K562 (cell line): ENCODE measurements around the gene RIN3. TPM values are rescaled to one million over a fixed set of nuclear protein-coding genes. Genes with fewer than 3 reads are reported as not detected.
A peak's percentile ranks its signal among the peaks of the same experiment; 100 is the strongest.

Source experiments
- ATAC-seq: fragments of 200-7000 bp; cut with Tn5 transposase; 3 replicates; pipeline ENCODE4 v1.9.1; 2020; ENCODE audit warnings: moderate library complexity
- BruUV-seq: library from RNA; stranded (reverse); fragments of 400-500 nt; replicated peaks from 2 replicates; lab custom pipeline; 2021; lab: Mats Ljungman, UMichigan
- CTCF ChIA-PET: fragments of 300-600 bp; formaldehyde crosslinking; extraction: SDS; loops from one replicate; lab custom pipeline; 2021; ENCODE audit warnings: low intra/inter-chr PET ratio; lab: Yijun Ruan, JAX
- POLR2A ChIA-PET: fragments of 300-600, 350-650 bp; sonication (Branson Sonifier 250); formaldehyde crosslinking; extraction: SDS; loops from one replicate; lab custom pipeline; 2021; ENCODE audit warnings: antibody characterized with exemption, inconsistent platforms; lab: Yijun Ruan, JAX
- DNase-seq, 4 experiments: peaks; one replicate each; pipeline versions ENCODE4 v3.0.0 to v3.0.0-alpha.2; 2011 to 2018; ENCODE audit warnings: low spot score in 3 of 4, mixed read lengths in 3 of 4; ENCODE audit errors: extremely low read depth in 1 of 4
- FAIRE-seq: peaks from 2 replicates; lab custom pipeline; 2011; peaks lifted over from hg19 to GRCh38; lab: Jason Lieb, UNC
- H2AFZ ChIP-seq: 2 replicates; pipeline ENCODE4 v1.6.0; 2011; ENCODE audit warnings: low read depth, low read length, control low read depth, inconsistent platforms
- H3K27ac ChIP-seq: fragments of 200-600 bp; 3 replicates; pipeline ENCODE4 v1.8.0; 2011; ENCODE audit warnings: low read depth, mild to moderate bottlenecking, control low read depth, inconsistent platforms, low read length, moderate library complexity, mixed read lengths; ENCODE audit errors: extremely low read depth
- H3K27me3 ChIP-seq, 2 experiments: fragments of 300-600 bp in 1 of 2; 2 replicates in 1 of 2; 3 replicates in 1 of 2; pipeline versions ENCODE4 v1.6.0 to v1.8.0; 2011; ENCODE audit warnings: inconsistent platforms in 2 of 2, low read length in 2 of 2, mild to moderate bottlenecking in 1 of 2, mixed read lengths in 1 of 2, moderate library complexity in 1 of 2; ENCODE audit not compliant: control insufficient read depth in 2 of 2, insufficient read depth in 2 of 2
- H3K36me3 ChIP-seq: fragments of 300-600 bp; 3 replicates; pipeline ENCODE4 v1.8.0; 2011; ENCODE audit warnings: mild to moderate bottlenecking, low read length, inconsistent platforms; ENCODE audit not compliant: control insufficient read depth, insufficient read depth
- H3K4me1 ChIP-seq, 2 experiments: fragments of 200-600 bp in 1 of 2; replicated peaks in 1 of 2; 2 replicates in 1 of 2; 3 replicates in 1 of 2; pipeline versions ENCODE4 v1.5.1 to v1.8.0; 2011; ENCODE audit warnings: inconsistent platforms in 2 of 2, low read length in 2 of 2, mild to moderate bottlenecking in 1 of 2, mixed read lengths in 1 of 2, moderate library complexity in 1 of 2; ENCODE audit not compliant: control insufficient read depth in 2 of 2, insufficient read depth in 2 of 2
- H3K4me2 ChIP-seq: 2 replicates; pipeline ENCODE4 v1.6.1; 2011; ENCODE audit warnings: low read length, control low read depth, inconsistent platforms, mixed read lengths; ENCODE audit not compliant: insufficient read depth
- H3K4me3 ChIP-seq: fragments of 200-600 bp; sonication (generic), shearing (Covaris generic); 2 replicates; pipeline ENCODE4 v1.5.1; 2016; ENCODE audit warnings: control low read depth, inconsistent platforms
- H3K79me2 ChIP-seq: fragments of 200-600 bp; 3 replicates; pipeline ENCODE4 v1.8.0; 2011; ENCODE audit warnings: low read length, inconsistent platforms; ENCODE audit not compliant: control insufficient read depth, insufficient read depth
- H3K9ac ChIP-seq, 2 experiments: 2 replicates each; pipeline versions ENCODE4 v1.6.0 to v1.6.1; 2011; ENCODE audit warnings: low read depth in 2 of 2, low read length in 2 of 2, control low read depth in 1 of 2, inconsistent platforms in 1 of 2, mild to moderate bottlenecking in 1 of 2, mixed read lengths in 1 of 2; ENCODE audit not compliant: insufficient read depth in 1 of 2
- H3K9me1 ChIP-seq: one replicate; pipeline ENCODE4 v1.6.0; 2011; ENCODE audit warnings: inconsistent platforms, mild to moderate bottlenecking, low read length, moderate library complexity; ENCODE audit not compliant: control insufficient read depth, insufficient read depth
- H3K9me3 ChIP-seq: replicated peaks from 2 replicates; pipeline ENCODE4 v1.5.1; 2011; ENCODE audit warnings: low read depth, low read length, inconsistent platforms; ENCODE audit not compliant: control insufficient read depth, insufficient read depth
- H4K20me1 ChIP-seq: replicated peaks from 2 replicates; pipeline ENCODE4 v1.6.1; 2011; ENCODE audit warnings: low read length, inconsistent platforms, mixed read lengths; ENCODE audit not compliant: control insufficient read depth, insufficient read depth
- BRF2 ChIP-seq: IDR thresholded peaks from 3 replicates; pipeline ENCODE4 v1.6.1; 2011; ENCODE audit warnings: borderline replicate concordance, mild to moderate bottlenecking; ENCODE audit not compliant: insufficient read length, insufficient read depth
- CAMTA2 ChIP-seq: fragments of 250-450 bp; sonication (Bioruptor Pico); conservative IDR thresholded peaks from 2 replicates; pipeline ENCODE4 v1.5.1; 2022
- CEBPG ChIP-seq, 3 experiments: fragments of 200-800 bp in 1 of 3; sonication (Bioruptor generic) in 1 of 3; sonication (generic) in 1 of 3; formaldehyde crosslinking in 1 of 3; IDR thresholded peaks in 2 of 3; conservative IDR thresholded peaks in 1 of 3; 2 replicates each; pipeline versions ENCODE4 v1.6.1 to v1.8.0; 2016 to 2022; ENCODE audit warnings: missing compliant biosample characterization in 2 of 3, missing genetic modification characterization in 2 of 3, mild to moderate bottlenecking in 1 of 3, missing genetic modification reagents in 1 of 3
- HDAC1 ChIP-seq, 2 experiments: fragments of 450-650 bp; IDR thresholded peaks; 2 replicates each; pipeline ENCODE4 v1.6.1; 2016 to 2017; ENCODE audit warnings: inconsistent platforms in 1 of 2, mild to moderate bottlenecking in 1 of 2, moderate library complexity in 1 of 2
- MXD1 ChIP-seq: fragments of 250-450 bp; sonication (Bioruptor Pico); IDR thresholded peaks from 2 replicates; pipeline ENCODE4 v1.8.0; 2021; ENCODE audit warnings: borderline replicate concordance, mild to moderate bottlenecking, moderate library complexity; ENCODE audit not compliant: poor library complexity, severe bottlenecking
- PCBP2 ChIP-seq: fragments of 200-400 bp; formaldehyde crosslinking; IDR thresholded peaks from 2 replicates; pipeline ENCODE4 v1.6.1; 2018; ENCODE audit warnings: low read length, low read depth, mild to moderate bottlenecking, moderate library complexity; ENCODE audit not compliant: poor library complexity, severe bottlenecking
- TOE1 ChIP-seq, 2 experiments: fragments of 450-650 bp in 1 of 2; sonication (generic) in 1 of 2; formaldehyde crosslinking in 1 of 2; IDR thresholded peaks; 2 replicates each; pipeline versions ENCODE4 v1.7.1 to v1.8.0; 2016 to 2022; ENCODE audit warnings: borderline replicate concordance in 2 of 2, mild to moderate bottlenecking in 2 of 2, antibody characterized with exemption in 1 of 2, inconsistent platforms in 1 of 2, low read depth in 1 of 2, missing genetic modification reagents in 1 of 2, moderate library complexity in 1 of 2
- ZNF551 ChIP-seq: fragments of 250-450 bp; sonication (Bioruptor Pico); IDR thresholded peaks from 2 replicates; pipeline ENCODE4 v1.5.0; 2021; ENCODE audit warnings: mild to moderate bottlenecking, moderate library complexity
- ZNF764 ChIP-seq: fragments of 250-450 bp; sonication (Bioruptor Pico); IDR thresholded peaks from 2 replicates; pipeline ENCODE4 v1.4.0; 2020; ENCODE audit warnings: low read depth, mild to moderate bottlenecking, moderate library complexity
- WGBS: fragments of 100-300 bp; shearing (Covaris generic); methylation state at CpG from one replicate; pipeline ENCODE4 v1.1.6; 2016; ENCODE audit warnings: low coverage, mixed read lengths; ENCODE audit not compliant: insufficient coverage; ENCODE audit errors: missing lambda C conversion rate; 5-methylcytosine and 5-hydroxymethylcytosine counted together
- in situ Hi-C: fragments of 300-500 bp; cut with MboI; formaldehyde crosslinking; loops from 4 replicates; pipeline ENCODE4 v1.15.0; 2018; ENCODE audit warnings: inconsistent platforms, mixed read lengths
- intact Hi-C: fragments of 100-400 bp; cut with micrococcal nuclease; formaldehyde crosslinking; loops from 2 replicates; pipeline ENCODE4 v1.14.2; 2022
- polyA plus RNA-seq, 8 experiments: library from polyadenylated mRNA; depleted of rRNA in 4 of 8; stranded (reverse) in 5 of 8; unstranded in 3 of 8; fragments of >200 nt; fragmentation: Nextera tagmentation in 2 of 8; fragmentation: Illumina TruSeq in 1 of 8; extraction: Ambion mirVana in 2 of 8; extraction: Trizol in 1 of 8; gene quantifications; 2 replicates each; pipeline versions ENCODE4 v1.2.1 to v1.2.3, GENCODE V29; 2011 to 2014; ENCODE audit warnings: inconsistent platforms in 1 of 8, missing spikeins in 1 of 8
- total RNA-seq, 7 experiments: library from RNA; depleted of rRNA in 6 of 7; stranded (reverse); fragments of >200 nt in 6 of 7; fragmentation: Illumina TruSeq in 2 of 7; extraction: Trizol in 2 of 7; gene quantifications; 2 replicates each; pipeline versions ENCODE4 v1.2.1 to v1.2.3, GENCODE V29; 2011 to 2021; ENCODE audit warnings: low replicate concordance in 1 of 7

The RIN3 gene
- total and polyA plus RNA-seq, 9 of the 15 experiments (the other 6 are each of a cell fraction or from before 2014, with no cell fraction given), result 0.01 to 0.49 (median 0.08) TPM; not detected in 5

- 30% methylated on average over 6 of the region's 6 CpGs for WGBS
- no peak for FAIRE-seq
- no peak for ATAC-seq
- H3K9ac ChIP-seq, result no peak overlapping the region
- H3K4me1 ChIP-seq, result no peaks in the 10 kb centered on the region; a peak in 1 of 5 replicates
- H3K4me3 ChIP-seq, result no peak overlapping the region
- no peaks in the 10 kb centered on the region for H3K9me1 ChIP-seq
- CTCF ChIA-PET, result no interaction called here
- BruUV-seq, result no TSS peak
- H3K9me3 ChIP-seq, result no peaks in the 10 kb centered on the region
- no peaks in the 10 kb centered on the region for H4K20me1 ChIP-seq
- no peak for DNase-seq
- H3K27me3 ChIP-seq, result peaks cover 0 to 12% of the 10 kb centered on the region in 2 experiments; a peak in 2 of 5 replicates
- no peak for TF ChIP-seq CEBPG (CRISPR knock-in tag; IDR thresholded peaks at IDR 0.05)
- TF ChIP-seq CEBPG (tag; conservative IDR thresholded peaks at IDR 0.05 in 1 of 2, IDR thresholded peaks at IDR 0.05 in 1 of 2), result peak in 1 of 2 experiments; percentile 34; a peak in 2 of 4 replicates
- no peak for TF ChIP-seq CAMTA2
- POLR2A ChIA-PET, result interaction anchor here (1.0 kb wide), 1 partner anchor 20 kb away, joined by 4 read pairs; no protein-coding TSS in a partner anchor
- no peak overlapping the region for H2AFZ ChIP-seq
- no peaks in the 10 kb centered on the region for H3K79me2 ChIP-seq
- no peak overlapping the region for H3K27ac ChIP-seq
- H3K36me3 ChIP-seq, result no peaks in the 10 kb centered on the region
- H3K4me2 ChIP-seq, result no peak overlapping the region
- in situ Hi-C loops, result no loop called here
- intact Hi-C loops, result no loop called here
Measured at GRCh38 chr14:92584816-92585215, 71.2 kb downstream of the RIN3 start.

GRCh38 chr14:92585981-92586937, 72.7 kb downstream of the RIN3 start:
- Histone ChIP-seq H3K4me1 (no peaks in the 10 kb centered on the region; a peak in 1 of 5 replicates), H4K20me1 (no peaks in the 10 kb centered on the region)
- DNase-seq, result no peak
- TF ChIP-seq BRF2 (no peak), TOE1 (IDR thresholded peaks at IDR 0.05; ENCODE audit: borderline replicate concordance) (no peak), TOE1 (CRISPR knock-in tag; IDR thresholded peaks at IDR 0.05; ENCODE audit: borderline replicate concordance, low read depth) (no peak), ZNF551 (CRISPR knock-in tag) (no peak), MXD1 (CRISPR knock-in tag) (no peak), PCBP2 (no peak), HDAC1 (IDR thresholded peaks at IDR 0.05) (no peak), ZNF764 (no peak), CEBPG (CRISPR knock-in tag; IDR thresholded peaks at IDR 0.05) (no peak), CEBPG (tag; conservative IDR thresholded peaks at IDR 0.05 in 1 of 2, IDR thresholded peaks at IDR 0.05 in 1 of 2) (0 out of 4 replicates have a peak, but pooled peaks of 1 of the 2 experiments have one; percentile 41)

More at GRCh38 chr14:92585981-92586937, 72.7 kb downstream of the RIN3 start:
- no peak for ATAC-seq
- intact Hi-C loops (no loop called here), in situ Hi-C loops (no loop called here)
- no peaks in the 10 kb centered on the region for H3K79me2 ChIP-seq
- peaks cover 0 to 2% of the 10 kb centered on the region in 2 experiments; a peak in 2 of 5 replicates for H3K27me3 ChIP-seq
- no peak overlapping the region for H3K9ac ChIP-seq
- H3K4me3 ChIP-seq, result no peak overlapping the region
- H3K27ac ChIP-seq, result no peak overlapping the region
- no peaks in the 10 kb centered on the region for H3K9me1 ChIP-seq
- no peak overlapping the region for H2AFZ ChIP-seq
- FAIRE-seq, result no peak
- 1% methylated on average over 9 of the region's 9 CpGs for WGBS
- H3K9me3 ChIP-seq, result no peaks in the 10 kb centered on the region
- ChIA-PET CTCF (no interaction called here), POLR2A (interaction anchor here (0.6 kb wide), 2 partner anchors 11 to 65 kb away, joined by 3 read pairs; no protein-coding TSS in a partner anchor)
- BruUV-seq, result no TSS peak
- no peak overlapping the region for H3K4me2 ChIP-seq
- H3K36me3 ChIP-seq, result no peaks in the 10 kb centered on the region
